Measurements from ENCODE around the gene TRPV2.
"Not testable (repeated sequence)": the region's sequence is repeated elsewhere in the genome, so short reads cannot be mapped to it uniquely, and the experiment has no call there.

Gene TRPV2, protein sequence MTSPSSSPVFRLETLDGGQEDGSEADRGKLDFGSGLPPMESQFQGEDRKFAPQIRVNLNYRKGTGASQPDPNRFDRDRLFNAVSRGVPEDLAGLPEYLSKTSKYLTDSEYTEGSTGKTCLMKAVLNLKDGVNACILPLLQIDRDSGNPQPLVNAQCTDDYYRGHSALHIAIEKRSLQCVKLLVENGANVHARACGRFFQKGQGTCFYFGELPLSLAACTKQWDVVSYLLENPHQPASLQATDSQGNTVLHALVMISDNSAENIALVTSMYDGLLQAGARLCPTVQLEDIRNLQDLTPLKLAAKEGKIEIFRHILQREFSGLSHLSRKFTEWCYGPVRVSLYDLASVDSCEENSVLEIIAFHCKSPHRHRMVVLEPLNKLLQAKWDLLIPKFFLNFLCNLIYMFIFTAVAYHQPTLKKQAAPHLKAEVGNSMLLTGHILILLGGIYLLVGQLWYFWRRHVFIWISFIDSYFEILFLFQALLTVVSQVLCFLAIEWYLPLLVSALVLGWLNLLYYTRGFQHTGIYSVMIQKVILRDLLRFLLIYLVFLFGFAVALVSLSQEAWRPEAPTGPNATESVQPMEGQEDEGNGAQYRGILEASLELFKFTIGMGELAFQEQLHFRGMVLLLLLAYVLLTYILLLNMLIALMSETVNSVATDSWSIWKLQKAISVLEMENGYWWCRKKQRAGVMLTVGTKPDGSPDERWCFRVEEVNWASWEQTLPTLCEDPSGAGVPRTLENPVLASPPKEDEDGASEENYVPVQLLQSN

DNA sequence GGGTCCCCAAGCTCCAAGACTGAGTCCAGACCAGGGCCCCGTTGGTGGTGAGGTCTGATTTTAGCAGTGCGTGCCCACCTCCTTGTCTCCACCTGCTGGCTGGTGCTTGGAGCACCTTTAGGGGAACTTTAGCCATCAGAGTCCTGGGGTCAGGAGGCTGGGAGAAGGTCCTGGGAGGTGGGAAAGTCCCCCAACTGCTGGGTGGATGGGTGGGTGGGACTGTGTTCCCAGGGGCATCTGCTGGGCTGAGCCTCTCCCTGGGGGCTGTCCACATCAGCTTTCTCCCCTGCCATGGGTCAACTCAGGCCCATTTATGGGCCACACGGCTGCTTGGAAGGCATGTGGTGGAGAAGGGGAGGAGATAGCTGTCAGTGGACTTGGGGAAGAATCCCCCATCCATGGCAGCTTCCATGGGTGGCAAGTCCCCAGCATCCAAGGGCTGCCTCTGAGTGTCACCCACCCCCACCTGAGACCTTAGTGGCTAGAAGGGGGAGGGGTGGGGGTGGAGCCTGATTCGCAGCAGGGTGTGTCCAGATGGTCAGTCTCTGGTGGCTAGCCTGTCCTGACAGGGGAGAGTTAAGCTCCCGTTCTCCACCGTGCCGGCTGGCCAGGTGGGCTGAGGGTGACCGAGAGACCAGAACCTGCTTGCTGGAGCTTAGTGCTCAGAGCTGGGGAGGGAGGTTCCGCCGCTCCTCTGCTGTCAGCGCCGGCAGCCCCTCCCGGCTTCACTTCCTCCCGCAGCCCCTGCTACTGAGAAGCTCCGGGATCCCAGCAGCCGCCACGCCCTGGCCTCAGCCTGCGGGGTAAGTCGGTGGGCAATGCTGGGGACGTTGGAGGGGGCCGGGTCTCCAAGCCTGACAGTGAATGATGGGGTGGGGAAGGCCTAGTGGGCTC, at the start of gene TRPV2:
TRPV2 (plus strand) TSS at position 541 of the 894 bp plus-strand sequence. CDS start 2,098 bp downstream, outside the sequence.
- DNase-seq = peak; percentile 67

- no peak for DNase-seq
Observed at GRCh38 chr17:16371742-16372141, 43.6 kb upstream of the TRPV2 start.

DNA sequence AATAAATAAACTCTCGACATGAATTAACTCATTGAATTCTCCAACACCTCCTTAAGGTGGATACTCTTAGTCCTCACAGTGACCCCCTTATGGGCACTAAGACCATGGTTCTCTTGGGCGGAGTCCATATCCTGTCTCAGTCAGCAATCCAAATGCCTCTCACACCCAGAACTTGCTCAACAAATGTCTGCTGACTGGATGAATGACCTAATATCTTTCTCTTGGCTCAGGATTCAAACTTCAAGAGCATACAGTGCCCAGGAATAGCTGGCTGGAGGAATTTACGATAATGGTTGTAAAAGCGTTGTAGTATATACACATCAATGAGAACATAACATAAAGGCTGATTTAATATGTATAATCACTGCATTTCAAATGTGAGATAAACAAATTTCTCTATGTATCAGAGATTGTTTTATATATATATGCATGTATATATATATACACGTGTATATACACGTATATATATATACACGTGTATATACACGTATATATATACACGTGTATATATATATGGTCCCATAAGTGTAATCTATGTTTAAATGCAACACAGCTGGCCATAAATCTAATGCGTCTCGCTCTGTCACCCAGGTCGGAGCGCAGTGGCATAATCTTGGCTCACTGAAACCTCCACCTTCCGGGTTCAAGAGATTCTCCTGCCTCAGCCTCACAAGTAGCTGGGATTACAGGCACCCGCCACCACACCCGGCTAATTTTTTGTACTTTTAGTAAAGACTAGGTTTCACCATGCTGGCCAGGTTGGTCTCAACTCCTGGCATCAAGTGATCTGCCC, 41.0 kb upstream of the TRPV2 start:
- no peak for DNase-seq

- no peak for DNase-seq
Observed at GRCh38 chr17:16377941-16378341, 37.4 kb upstream of the TRPV2 start.

- no peak for DNase-seq
Observed at GRCh38 chr17:16378636-16379282, 36.6 kb upstream of the TRPV2 start.

DNA sequence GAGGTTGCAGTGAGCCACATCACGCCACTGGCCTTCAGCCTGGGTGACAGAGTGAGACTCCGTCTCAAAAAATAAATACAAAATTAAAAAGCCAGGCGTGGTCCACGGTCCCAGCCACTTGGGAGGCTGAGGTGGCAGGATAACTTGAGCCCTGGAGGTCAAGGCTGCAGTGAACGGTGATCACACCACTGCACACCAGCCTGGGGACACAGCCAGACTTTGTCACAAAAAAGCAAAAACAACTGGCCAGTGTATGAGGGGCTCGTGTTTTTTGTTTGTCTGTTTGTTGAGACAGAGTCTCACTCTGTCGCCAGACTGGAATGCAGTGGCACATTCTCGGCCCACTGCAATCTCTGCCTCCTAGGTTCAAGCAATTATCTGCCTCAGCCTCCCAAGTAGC, 35.7 kb upstream of the TRPV2 start:
- no peak for DNase-seq

DNA sequence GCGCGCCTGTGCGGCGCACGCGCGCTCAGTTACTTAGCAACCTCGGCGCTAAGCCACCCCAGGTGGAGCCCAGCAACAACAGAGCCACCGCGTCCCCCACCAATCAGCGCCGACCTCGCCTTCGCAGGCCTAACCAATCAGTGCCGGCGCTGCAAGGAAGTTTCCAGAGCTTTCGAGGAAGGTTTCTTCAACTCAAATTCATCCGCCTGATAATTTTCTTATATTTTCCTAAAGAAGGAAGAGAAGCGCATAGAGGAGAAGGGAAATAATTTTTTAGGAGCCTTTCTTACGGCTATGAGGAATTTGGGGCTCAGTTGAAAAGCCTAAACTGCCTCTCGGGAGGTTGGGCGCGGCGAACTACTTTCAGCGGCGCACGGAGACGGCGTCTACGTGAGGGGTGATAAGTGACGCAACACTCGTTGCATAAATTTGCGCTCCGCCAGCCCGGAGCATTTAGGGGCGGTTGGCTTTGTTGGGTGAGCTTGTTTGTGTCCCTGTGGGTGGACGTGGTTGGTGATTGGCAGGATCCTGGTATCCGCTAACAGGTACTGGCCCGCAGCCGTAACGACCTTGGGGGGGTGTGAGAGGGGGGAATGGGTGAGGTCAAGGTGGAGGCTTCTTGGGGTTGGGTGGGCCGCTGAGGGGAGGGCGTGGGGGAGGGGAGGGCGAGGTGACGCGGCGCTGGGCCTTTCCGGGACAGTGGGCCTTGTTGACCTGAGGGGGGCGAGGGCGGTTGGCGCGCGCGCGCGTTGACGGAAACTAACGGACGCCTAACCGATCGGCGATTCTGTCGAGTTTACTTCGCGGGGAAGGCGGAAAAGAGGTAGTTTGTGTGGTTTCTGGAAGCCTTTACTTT, 34.5 kb upstream of the TRPV2 start, which contains the start of gene UBB:
UBB (plus strand) TSS at position 452 of the 856 bp plus-strand sequence. CDS start 817 bp downstream, outside the sequence.
- peak; percentile 97 for DNase-seq

- no peak for DNase-seq
Observed at GRCh38 chr17:16381496-16381820, 33.9 kb upstream of the TRPV2 start.

DNA sequence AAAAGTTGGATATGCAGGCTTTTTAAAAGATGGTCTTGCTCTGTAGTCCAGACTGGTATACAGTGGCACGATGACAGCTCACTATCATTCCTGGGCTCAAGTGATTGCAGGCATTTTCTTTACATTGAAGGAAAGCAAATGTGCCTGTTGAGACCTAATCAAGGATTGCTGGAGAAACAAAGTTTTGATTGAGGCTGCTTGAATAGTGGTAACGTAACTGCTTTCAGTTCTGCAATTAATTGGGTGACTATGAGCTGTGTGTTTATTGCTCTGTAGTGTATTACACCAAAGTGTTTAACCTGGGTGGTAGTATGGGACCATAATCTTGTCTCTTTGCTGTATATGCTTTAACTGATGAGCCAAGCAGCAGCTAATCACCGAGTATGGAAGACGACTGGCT, 32.2 kb upstream of the TRPV2 start:
- no peak for DNase-seq

- no peak for DNase-seq
Observed at GRCh38 chr17:16383772-16384287, 31.5 kb upstream of the TRPV2 start.

GRCh38 chr17:16384557-16384956, 30.8 kb upstream of the TRPV2 start:
- DNase-seq = no peak

GRCh38 chr17:16386126-16386507, 29.3 kb upstream of the TRPV2 start:
- DNase-seq = not testable (repeated sequence)

DNA sequence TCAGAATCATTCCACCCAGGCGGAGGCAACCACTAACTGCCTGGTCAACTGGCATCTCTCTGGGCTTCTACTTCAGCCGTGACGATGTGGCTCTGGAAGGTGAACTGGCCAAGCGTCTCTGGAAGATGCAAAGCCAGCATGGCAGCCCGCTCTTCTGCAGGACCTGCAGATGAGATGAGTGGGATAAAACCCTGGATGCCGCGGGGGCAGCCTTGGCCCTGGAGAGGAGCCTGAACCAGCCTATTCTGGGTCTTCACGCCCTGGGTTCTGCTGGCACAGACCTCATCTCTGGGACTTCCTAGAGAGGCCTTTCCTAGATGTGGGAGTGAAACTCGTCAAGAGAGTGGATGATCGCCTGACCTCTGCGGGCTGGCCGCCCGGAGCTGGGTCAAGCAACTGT, 23.9 kb upstream of the TRPV2 start:
- DNase-seq = no peak

DNA sequence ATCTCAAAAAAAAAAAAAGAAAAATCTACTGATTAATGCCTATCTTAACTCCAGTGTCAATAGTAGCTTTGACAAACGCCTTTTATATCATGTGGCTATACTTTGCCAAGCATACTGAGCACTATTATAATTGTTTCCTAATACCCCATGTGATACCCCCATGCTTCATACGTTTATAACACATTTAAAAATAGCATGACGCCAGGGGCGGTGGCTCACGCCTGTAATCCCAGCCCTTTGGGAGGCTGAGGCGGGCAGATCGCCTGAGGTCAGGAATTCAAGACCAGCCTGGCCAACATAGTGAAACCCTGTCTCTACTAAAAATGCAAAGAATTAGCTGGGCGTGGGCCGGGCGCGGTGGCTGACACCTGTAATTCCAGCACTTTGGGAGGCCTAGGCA, 22.9 kb upstream of the TRPV2 start:
- not testable (repeated sequence) for DNase-seq

GRCh38 chr17:16395887-16396286, 19.5 kb upstream of the TRPV2 start:
- DNase-seq = not testable (repeated sequence)

- not testable (repeated sequence) for DNase-seq
Observed at GRCh38 chr17:16396693-16397092, 18.7 kb upstream of the TRPV2 start.

DNA sequence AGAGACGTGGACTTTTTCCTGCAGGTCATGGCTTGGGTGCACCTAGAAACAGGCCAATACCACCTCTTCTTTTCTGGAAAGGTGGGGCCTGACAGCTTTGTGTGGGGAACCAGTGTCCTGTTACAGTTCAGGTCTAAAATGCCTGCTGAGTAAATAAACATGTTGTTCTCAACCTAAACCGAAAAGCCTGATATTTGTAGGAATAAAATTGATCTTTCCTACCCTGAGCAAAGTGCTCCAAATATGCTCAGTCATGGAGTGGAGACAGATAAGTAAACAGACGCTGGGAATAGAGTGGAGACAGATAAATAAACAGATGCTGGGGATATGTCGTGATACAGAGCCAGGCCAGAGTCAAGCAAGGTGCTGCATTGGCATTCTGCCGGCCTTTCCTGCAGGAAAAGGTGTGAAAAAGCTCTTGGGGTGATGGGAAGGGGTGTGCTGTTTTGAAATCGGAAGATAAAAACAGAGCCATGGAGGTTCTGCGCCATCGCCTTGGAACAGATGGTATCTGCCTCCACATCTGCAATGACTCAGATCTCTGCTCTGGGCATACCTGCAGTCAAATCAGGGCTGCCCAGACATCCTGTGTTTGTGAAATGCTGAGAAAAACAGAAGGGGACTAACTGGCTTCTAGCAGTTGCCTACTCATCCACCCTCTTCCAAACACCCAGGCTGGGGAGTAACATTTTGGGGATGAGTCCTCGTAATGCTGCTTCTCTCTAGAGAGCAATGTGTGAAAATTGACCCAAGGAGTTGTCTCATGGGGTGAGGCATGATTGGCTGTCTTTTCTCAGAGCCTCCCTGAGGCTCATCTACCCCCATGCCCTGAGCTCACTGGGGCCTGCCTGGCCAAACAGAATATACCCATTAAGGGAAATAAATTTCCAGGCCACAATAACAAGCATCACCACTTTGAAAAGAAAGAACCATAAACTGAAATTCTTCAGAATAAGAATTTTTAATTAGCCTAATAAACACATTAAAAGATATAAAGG, 16.8 kb upstream of the TRPV2 start:
- DNase-seq = peak; percentile 80

GRCh38 chr17:16403847-16404246, 11.5 kb upstream of the TRPV2 start:
- not testable (repeated sequence) for DNase-seq
